Activated T-helper 2 cell treated with anti-CD3 and anti-CD28 coated beads, Interferon-gamma antibody, Interleukin-2, Interleukin-4, amounts not matched to agents 10 μg/mL and 5 μg/mL and 100 μg/mL, durations not matched to agents 14 hours and 24 hours and 36 hours (primary cell): ENCODE data around the gene PNLIPRP2. TPM values are rescaled to one million over a fixed set of nuclear protein-coding genes. Genes with fewer than 3 reads are reported as not detected.

Experiments
- DNase-seq: peaks from one replicate; pipeline ENCODE4 v3.0.0; 2021; ENCODE audit warnings: low spot score
- H3K27ac Mint-ChIP-seq: one replicate; pipeline ENCODE4 v1.8.0; 2021; ENCODE audit warnings: mixed read lengths
- H3K27me3 Mint-ChIP-seq: one replicate; pipeline ENCODE4 v1.8.0; 2021; ENCODE audit warnings: low read depth, mixed read lengths
- H3K36me3 Mint-ChIP-seq: one replicate; pipeline ENCODE4 v1.8.0; 2021; ENCODE audit warnings: low read depth, mixed read lengths
- H3K4me1 Mint-ChIP-seq: one replicate; pipeline ENCODE4 v1.8.0; 2021; ENCODE audit warnings: low read depth, mixed read lengths
- H3K4me3 Mint-ChIP-seq: one replicate; pipeline ENCODE4 v1.8.0; 2021; ENCODE audit warnings: low read depth, mild to moderate bottlenecking, moderate library complexity, mixed read lengths
- H3K9me3 Mint-ChIP-seq: one replicate; pipeline ENCODE4 v1.8.0; 2021; ENCODE audit warnings: mixed read lengths
- intact Hi-C: fragments of 100-400 bp; cut with micrococcal nuclease; formaldehyde crosslinking; loops from one replicate; pipeline ENCODE4 v1.15.1; 2023
- total RNA-seq: library from RNA; stranded (reverse); gene quantifications from 2 replicates; pipeline ENCODE4 v1.2.3, GENCODE V29; 2022

Gene PNLIPRP2
- total RNA-seq, 1 donor from 2014 or later, result not detected

DNA sequence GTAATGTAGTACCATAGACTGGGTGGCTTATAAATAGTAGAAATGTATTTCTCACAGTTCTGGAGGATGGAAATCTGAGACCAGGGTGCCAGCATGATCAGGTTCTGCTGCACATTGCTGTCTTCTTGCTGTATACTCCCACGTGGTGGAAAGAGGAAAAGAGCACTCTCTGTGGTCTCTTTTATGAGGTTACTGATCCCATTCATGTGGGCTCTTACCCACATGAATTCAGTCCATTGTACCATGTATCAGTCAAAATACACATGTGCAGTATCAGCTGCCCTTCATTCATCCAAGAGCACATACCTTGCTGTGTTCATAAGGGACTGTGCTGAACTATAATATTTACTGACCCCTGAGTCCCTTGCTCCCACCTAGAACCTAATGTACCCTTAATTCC is 17.1 kb downstream of the PNLIPRP2 start:
- no peaks in the 10 kb centered on the region for H3K36me3 Mint-ChIP-seq
- H3K27ac Mint-ChIP-seq, result no peak overlapping the region
- DNase-seq, result no peak
- H3K27me3 Mint-ChIP-seq, result no peaks in the 10 kb centered on the region
- intact Hi-C loops, result no loop called here
- H3K4me1 Mint-ChIP-seq, result no peaks in the 10 kb centered on the region
- H3K4me3 Mint-ChIP-seq, result no peak overlapping the region
- no peaks in the 10 kb centered on the region for H3K9me3 Mint-ChIP-seq

DNA sequence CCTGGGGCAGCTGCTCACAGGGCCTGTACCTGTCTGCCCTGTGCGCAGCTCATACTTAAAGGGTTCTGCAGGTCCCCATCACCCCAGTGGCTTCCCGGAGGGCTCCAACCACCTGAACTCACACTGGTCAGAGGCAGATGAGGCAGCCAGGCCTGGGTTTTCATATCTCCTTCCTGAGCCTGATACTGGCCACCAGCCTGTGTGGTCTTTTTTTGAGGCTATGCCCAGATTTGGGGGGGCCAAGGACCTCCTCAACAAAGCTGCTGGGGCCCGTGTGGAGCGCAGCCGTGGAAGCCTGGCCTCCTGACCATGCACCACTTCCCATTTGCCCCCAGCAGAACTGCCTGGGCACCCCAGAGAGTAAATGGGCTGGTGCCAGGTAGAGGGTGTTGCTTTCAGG is 25.7 kb downstream of the PNLIPRP2 start:
- H3K4me3 Mint-ChIP-seq, result no peak overlapping the region

DNA sequence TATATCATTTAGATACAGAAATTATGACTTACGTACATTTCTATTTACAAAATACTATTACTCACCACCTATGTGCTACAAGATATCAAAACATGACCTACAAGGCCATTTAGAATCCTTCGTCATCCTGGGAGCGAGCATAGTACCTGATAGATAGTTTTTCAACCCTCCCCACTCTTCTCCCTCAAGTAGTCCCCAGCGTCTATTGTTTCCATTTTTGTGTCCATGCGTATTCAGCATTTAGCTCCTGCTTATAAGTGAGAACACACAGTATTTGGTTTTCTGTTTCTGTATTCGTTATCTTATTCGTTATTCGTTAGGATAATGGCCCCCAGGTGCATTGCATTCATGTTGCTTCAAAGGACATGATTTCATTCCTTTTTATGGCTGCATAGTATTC is 28.1 kb downstream of the PNLIPRP2 start:
- H3K4me1 Mint-ChIP-seq, result no peaks in the 10 kb centered on the region
- DNase-seq, result no peak
- no peak overlapping the region for H3K4me3 Mint-ChIP-seq
- no peaks in the 10 kb centered on the region for H3K36me3 Mint-ChIP-seq
- intact Hi-C loops, result no loop called here
- no peak overlapping the region for H3K27ac Mint-ChIP-seq
- peaks cover 3% of the 10 kb centered on the region for H3K27me3 Mint-ChIP-seq
- H3K9me3 Mint-ChIP-seq, result no peaks in the 10 kb centered on the region

More for the DNA sequence above, 25.7 kb downstream of the PNLIPRP2 start:
- no peak overlapping the region for H3K27ac Mint-ChIP-seq
- H3K36me3 Mint-ChIP-seq, result no peaks in the 10 kb centered on the region
- intact Hi-C loops, result no loop called here
- no peak for DNase-seq
- no peaks in the 10 kb centered on the region for H3K27me3 Mint-ChIP-seq
- H3K4me1 Mint-ChIP-seq, result no peaks in the 10 kb centered on the region
- no peaks in the 10 kb centered on the region for H3K9me3 Mint-ChIP-seq

- Mint-ChIP-seq H3K4me1 (no peaks in the 10 kb centered on the region), H3K9me3 (no peaks in the 10 kb centered on the region), H3K4me3 (no peak overlapping the region)
Measured at GRCh38 chr10:116653885-116654284, 33.1 kb downstream of the PNLIPRP2 start.

GRCh38 chr10:116654816-116655215 is 34.1 kb downstream of the PNLIPRP2 start:
- no peak overlapping the region for H3K27ac Mint-ChIP-seq
- H3K36me3 Mint-ChIP-seq, result no peaks in the 10 kb centered on the region
- peaks cover 3% of the 10 kb centered on the region for H3K27me3 Mint-ChIP-seq
- H3K9me3 Mint-ChIP-seq, result no peaks in the 10 kb centered on the region
- DNase-seq, result no peak
- intact Hi-C loops, result no loop called here
- no peak overlapping the region for H3K4me3 Mint-ChIP-seq
- H3K4me1 Mint-ChIP-seq, result no peaks in the 10 kb centered on the region

More at GRCh38 chr10:116653885-116654284, 33.1 kb downstream of the PNLIPRP2 start:
- Mint-ChIP-seq H3K27me3 (peaks cover 3% of the 10 kb centered on the region), H3K27ac (no peak overlapping the region), H3K36me3 (no peaks in the 10 kb centered on the region)
- intact Hi-C loops, result no loop called here
- no peak for DNase-seq

DNA sequence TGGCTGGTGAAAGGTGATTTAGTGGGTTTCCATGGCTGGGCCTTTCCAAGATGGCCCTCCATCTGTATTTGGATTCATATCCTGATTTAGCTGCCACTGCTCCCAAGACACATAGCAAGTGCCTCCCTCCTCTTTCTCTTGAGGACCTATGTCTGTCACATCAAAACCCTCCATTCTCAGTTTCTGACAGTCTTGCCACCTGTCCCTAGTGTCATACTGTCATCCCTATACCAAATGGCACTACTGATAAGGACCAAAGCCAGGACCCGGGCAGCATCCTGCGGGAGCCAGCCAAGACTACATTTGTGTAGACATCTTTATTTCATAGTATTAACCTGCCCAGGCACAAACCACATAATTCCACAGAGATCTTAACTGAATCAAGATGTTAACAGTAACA is 34.8 kb downstream of the PNLIPRP2 start:
- Mint-ChIP-seq H3K9me3 (no peaks in the 10 kb centered on the region), H3K4me1 (no peaks in the 10 kb centered on the region), H3K36me3 (no peaks in the 10 kb centered on the region), H3K4me3 (no peak overlapping the region), H3K27me3 (peaks cover 3% of the 10 kb centered on the region), H3K27ac (no peak overlapping the region)
- intact Hi-C loops, result no loop called here
- no peak for DNase-seq

DNA sequence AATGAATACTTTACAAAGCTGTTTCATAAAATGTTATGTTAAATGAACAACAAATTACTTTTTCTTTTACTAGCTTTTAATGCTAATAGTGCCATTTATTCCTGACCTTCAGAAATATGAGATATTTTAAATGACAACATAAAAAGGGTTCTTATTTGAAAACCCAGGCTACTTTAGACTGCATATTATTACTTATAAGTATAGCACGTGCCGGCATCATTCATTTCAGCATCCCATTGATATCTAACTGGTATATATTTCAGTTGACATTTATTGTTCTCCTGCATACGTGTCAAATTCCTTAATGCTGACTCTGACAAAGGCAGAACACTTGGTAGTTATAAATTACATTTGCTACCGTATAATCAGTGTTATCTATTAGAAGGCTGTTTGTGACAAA is 35.3 kb downstream of the PNLIPRP2 start:
- peaks cover 3% of the 10 kb centered on the region for H3K27me3 Mint-ChIP-seq

DNA sequence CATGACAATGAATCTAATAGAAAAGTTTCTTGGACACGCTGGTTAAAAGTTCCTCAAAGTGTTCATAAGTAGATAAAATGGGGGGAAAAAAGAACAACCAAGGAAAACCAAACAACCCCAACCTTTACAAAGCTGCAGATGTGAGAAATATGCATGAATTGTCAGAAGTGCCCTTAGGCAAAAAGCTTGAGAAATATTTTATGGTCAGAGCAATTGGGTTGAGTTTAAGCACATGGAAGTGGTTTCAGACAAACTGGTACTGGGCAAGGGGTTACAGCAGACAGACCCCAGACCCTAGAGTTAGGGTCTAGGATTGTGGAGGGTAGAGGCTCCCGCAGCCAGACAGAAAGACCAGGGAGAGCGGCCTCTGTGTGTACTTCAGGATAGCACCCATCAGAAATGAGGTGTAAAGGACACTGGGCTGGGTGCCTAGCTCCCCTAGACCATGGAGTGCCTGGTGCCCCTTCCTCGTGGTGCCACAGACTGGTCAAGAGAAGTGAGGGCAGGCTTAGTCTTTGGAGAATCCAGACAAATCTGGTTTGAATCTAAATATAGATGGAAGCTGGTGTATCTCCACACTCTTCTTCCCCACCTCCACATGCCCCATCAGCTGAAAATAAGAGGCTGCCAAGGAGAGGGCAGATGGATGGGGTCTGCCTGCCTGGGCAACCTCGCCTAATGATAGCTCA is 37.3 kb downstream of the PNLIPRP2 start:
- Mint-ChIP-seq H3K9me3 (no peaks in the 10 kb centered on the region), H3K4me1 (no peaks in the 10 kb centered on the region), H3K27ac (no peak overlapping the region), H3K27me3 (no peaks in the 10 kb centered on the region), H3K4me3 (no peak overlapping the region), H3K36me3 (no peaks in the 10 kb centered on the region)
- intact Hi-C loops, result no loop called here
- no peak for DNase-seq

More for the DNA sequence above, 35.3 kb downstream of the PNLIPRP2 start:
- DNase-seq, result no peak
- Mint-ChIP-seq H3K4me1 (no peaks in the 10 kb centered on the region), H3K27ac (no peak overlapping the region), H3K9me3 (no peaks in the 10 kb centered on the region), H3K36me3 (no peaks in the 10 kb centered on the region), H3K4me3 (no peak overlapping the region)
- intact Hi-C loops, result no loop called here

GRCh38 chr10:116659049-116659670 is 38.4 kb downstream of the PNLIPRP2 start:
- Mint-ChIP-seq H3K4me3 (no peak overlapping the region), H3K36me3 (no peaks in the 10 kb centered on the region), H3K9me3 (no peaks in the 10 kb centered on the region), H3K27me3 (no peaks in the 10 kb centered on the region), H3K27ac (no peak overlapping the region), H3K4me1 (no peaks in the 10 kb centered on the region)
- DNase-seq, result no peak
- intact Hi-C loops, result no loop called here

DNA sequence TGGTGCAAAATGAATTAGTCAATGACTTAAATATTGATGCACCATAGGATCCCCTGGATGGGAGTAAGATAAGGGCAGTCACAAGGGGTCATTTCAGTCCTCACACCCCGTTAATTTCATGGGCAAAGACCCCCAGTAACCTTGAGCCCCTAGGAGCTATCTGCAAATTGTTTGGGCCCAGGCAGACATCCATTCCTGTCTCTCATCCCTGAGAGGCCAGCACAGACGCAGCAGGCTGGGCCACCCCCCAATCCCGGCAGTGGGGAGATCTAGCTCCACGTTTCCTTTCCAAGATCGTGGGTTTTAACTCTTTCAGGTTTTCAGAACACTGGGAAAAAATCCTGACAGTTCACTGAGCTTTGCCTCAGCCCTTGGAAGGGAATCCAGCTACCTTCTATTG is 40.1 kb downstream of the PNLIPRP2 start:
- H3K27me3 Mint-ChIP-seq, result no peaks in the 10 kb centered on the region
- no peaks in the 10 kb centered on the region for H3K4me1 Mint-ChIP-seq
- H3K4me3 Mint-ChIP-seq, result no peak overlapping the region
- no peak overlapping the region for H3K27ac Mint-ChIP-seq
- no peaks in the 10 kb centered on the region for H3K9me3 Mint-ChIP-seq
- H3K36me3 Mint-ChIP-seq, result no peaks in the 10 kb centered on the region
- intact Hi-C loops, result no loop called here
- DNase-seq, result no peak

DNA sequence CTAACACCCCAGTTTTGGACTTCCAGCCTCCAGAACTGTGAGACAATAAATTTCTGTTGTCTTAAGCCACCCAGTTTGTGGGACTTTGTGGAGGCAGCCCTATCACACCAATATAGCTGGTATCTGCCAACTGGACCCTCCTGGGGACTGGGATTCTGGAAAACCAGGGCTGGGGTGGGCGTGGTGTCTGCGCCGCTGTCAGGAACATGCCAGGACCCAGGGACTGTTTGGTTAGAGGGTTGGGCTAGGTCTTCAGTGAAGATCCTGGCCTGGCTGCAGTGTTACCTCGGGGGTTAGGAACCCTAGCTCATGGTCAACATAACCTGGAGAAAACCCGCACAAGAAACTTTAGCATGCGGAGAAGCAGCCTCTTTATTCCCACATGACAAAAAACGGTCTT is 42.6 kb downstream of the PNLIPRP2 start:
- Mint-ChIP-seq H3K4me1 (no peaks in the 10 kb centered on the region), H3K36me3 (no peaks in the 10 kb centered on the region), H3K4me3 (no peak overlapping the region), H3K27ac (no peak overlapping the region), H3K27me3 (no peaks in the 10 kb centered on the region), H3K9me3 (no peaks in the 10 kb centered on the region)
- intact Hi-C loops, result no loop called here
- DNase-seq, result no peak

- DNase-seq, result no peak
- intact Hi-C loops, result no loop called here
Measured at GRCh38 chr10:116664631-116665030, 43.9 kb downstream of the PNLIPRP2 start.

GRCh38 chr10:116665541-116666125 is 44.9 kb downstream of the PNLIPRP2 start:
- intact Hi-C loops, result no loop called here
- no peak overlapping the region for H3K27ac Mint-ChIP-seq
- DNase-seq, result no peak
- H3K9me3 Mint-ChIP-seq, result no peaks in the 10 kb centered on the region
- no peak overlapping the region for H3K4me3 Mint-ChIP-seq
- H3K36me3 Mint-ChIP-seq, result no peaks in the 10 kb centered on the region
- H3K27me3 Mint-ChIP-seq, result peaks cover 2% of the 10 kb centered on the region
- H3K4me1 Mint-ChIP-seq, result no peaks in the 10 kb centered on the region

More at GRCh38 chr10:116664631-116665030, 43.9 kb downstream of the PNLIPRP2 start:
- Mint-ChIP-seq H3K27ac (no peak overlapping the region), H3K36me3 (no peaks in the 10 kb centered on the region), H3K4me3 (no peak overlapping the region), H3K9me3 (no peaks in the 10 kb centered on the region), H3K4me1 (no peaks in the 10 kb centered on the region), H3K27me3 (no peaks in the 10 kb centered on the region)
